ENCODE data around the gene ZFP92.

Gene ZFP92

DNA sequence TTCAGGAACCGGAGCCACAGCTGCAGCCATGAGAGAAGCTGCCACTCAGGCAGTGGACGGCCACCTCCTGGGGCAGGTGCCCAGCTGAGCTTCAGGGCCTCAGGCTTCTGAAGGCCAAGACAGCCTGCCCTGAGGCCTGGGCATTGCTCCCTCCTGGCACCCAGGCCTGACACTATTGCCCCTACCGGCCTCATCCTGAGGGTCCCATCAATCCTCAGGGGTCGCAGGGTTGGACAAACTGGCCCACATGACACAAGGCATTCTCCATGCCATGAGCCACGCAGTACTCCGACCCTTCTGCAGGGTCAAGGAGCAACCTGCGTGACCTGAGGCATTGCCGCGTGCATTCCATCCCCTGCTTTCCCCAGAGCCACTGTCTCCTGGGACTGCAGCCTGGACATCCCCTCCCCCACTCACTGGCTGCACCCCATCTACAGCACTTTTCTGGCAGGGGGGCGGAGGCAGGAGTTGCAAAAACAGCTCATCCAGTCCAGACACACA lies 3.0 kb upstream of the ZFP92 start:
- no peak for DNase-seq (ENCODE audit: low read depth in 2 of 2)

DNA sequence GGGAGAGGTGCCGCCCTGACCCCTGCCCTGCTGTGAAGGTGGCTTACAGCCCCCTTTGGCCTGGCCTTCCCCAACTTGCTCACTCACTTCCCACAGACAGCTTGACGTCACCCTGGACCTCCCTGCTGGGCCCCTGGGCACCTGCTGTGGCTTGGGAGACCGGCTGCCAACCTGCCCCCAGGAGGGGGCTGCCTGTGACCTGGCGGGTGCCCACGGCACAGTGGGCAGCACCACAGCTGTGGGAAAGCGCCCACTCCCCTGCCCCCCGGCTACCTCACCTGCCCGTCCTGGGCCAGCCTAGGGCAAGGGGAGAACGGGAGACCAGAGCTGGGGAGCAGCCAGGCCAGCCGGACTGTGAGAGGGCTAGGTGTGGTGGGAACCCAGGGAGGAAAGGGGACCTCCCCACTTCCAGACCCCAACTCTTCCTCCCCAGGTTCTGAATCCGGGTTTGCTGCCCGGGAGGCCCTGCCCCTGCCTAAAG lies 2.4 kb upstream of the ZFP92 start:
- DNase-seq (ENCODE audit: low read depth in 2 of 2): no peak

DNA sequence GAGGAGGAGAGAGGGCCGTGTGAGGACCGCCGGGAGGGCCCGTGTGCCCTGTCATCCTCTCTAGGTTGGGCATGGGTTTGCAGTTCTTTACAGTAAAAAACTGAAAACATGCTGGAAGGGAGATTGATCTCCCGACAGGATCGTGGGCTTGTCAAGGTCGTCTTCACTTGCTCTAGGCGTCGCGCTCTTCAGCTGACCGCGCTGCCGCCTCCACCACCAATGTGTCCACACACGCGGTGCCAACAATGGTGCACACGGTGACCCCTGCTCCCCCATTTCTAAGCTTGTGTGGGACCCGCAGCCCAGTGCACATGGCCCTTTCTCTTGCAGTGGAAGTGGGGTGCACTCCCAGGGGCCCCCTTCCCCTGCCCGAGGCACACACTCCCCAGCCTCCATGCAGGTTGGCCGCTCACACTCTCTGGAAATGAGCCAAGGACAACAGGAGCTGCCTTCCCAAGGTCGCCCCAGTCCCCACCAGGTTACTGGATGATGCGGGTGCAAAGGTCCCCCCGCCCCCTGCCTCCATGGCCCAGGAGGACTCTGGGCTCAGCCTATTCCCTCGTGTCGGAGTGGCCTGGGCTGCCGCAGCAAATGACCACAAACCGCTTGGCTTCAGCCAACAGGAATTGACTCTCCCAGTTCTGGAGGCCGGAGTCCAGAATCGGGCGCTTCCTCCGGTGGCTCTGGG lies 1.7 kb upstream of the ZFP92 start:
- no peak for DNase-seq (ENCODE audit: low read depth in 2 of 2)

DNA sequence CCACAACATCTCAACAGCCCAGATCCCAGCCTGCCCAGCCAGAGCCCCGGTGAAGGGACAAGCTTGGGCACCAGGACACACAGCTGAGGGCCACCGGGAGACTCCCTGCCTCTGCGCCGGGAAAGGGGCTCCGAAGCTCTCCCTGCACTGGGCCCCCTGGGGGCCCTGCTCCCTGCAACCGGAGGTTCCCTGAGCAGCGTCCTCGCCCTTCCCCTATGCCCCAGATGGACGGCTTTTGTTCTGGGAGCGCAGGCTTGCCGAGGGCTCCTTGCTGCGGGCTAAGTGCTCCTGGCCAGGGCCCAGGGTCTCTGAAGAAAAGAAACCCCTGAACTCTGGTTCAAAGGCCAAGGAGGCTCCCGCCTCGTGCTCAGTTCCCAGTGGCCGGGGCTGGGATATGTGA lies 899 bp upstream of the ZFP92 start:
- DNase-seq (ENCODE audit: low read depth in 2 of 2): no peak

DNA sequence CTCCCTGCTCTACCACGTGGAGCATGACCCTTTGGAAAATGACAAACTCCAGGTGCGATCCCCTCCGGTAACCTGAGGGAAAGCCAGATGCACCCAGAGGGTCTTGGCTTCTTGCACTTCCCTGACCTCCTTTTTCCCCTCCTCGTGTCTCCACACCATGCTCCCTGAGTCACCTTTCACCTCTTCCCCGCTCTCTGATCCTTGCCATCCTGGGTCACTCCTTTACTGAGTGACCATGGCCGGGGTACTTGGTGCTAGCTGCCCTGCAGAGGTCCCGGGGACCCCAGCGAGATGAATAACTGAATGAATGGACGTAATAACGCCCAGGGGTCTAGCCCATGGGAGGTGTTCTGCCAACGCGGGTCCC lies 401 bp upstream of the ZFP92 start:
- no peak for DNase-seq (ENCODE audit: low read depth in 2 of 2)

DNA sequence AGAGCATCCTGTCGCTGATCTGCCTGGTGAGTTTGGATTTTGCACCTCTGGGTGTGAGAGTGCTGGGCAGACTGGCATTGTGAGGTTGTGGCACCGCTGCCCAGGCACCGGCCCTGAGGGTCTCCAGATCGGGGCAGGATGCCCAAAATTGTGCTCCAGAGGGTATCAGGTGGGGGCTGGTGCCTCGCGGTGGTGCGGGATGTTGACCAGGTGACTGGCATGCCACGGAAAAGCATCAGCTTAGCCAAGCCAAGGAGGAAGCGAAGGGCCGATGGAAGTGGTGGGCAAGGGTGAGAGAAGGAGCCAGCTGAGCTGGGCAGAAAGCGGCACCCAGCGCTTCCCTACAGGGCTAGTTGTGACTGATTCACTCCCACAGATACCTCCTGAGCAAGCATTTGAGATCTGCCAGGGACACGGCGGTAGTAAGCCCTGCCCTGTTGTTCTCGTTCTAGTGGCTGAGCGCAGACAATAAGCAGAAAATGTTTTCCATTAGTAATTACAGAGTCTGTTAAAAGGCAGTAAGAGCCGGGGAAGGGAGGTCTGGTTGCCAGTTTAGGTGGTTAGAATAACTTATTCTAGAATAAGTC lies 809 bp downstream of the ZFP92 start:
- DNase-seq (ENCODE audit: low read depth in 2 of 2): no peak

DNA sequence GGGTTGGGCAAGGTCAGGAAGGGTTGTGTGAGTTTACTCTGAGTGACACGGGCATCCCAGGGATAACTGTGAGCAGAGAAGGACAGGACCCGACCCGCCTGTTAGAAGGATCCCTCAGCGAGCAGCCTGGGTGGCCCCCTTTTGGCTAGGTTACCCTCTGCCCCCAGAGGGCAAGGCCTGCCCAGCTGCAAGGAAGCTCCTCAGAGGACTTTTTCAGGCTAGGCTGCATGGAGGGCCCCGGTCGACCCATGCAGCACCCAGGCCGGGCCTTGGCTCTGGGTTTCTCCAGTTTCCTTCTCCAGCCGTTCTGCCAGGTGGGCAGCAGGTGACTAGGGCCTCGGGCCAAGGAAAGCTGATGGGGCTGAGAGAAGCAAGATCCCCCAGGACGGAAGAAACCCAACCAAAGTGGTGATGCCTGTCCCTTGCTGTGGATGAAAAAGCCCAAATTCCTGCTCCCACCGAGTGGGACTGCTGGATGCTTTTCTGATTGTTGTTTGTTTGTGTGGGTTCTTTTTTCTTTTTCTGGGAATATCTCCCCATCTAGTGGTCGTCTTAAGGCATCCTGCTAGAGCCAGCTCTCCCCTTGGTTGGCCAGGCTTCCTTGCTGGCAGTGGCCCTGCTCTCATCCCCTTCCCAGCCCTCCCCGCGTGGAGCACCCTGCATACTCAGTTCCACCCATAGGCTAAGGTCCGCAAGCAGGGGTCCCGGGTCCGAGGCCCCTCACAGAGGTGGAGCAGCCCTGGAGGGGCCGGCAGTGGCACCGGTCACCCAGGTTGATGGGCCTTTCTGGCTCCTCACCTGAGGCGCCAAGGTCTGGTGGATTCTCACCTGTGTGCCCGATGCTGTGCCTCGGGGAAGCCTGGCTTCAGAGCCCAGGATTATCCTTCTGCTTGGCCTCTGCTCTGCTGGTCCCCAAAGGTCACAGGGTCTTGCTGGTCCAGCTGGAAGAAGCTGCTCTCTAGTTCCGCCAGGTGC lies 1.8 kb downstream of the ZFP92 start:
- DNase-seq (ENCODE audit: low read depth in 2 of 2): no peak

DNA sequence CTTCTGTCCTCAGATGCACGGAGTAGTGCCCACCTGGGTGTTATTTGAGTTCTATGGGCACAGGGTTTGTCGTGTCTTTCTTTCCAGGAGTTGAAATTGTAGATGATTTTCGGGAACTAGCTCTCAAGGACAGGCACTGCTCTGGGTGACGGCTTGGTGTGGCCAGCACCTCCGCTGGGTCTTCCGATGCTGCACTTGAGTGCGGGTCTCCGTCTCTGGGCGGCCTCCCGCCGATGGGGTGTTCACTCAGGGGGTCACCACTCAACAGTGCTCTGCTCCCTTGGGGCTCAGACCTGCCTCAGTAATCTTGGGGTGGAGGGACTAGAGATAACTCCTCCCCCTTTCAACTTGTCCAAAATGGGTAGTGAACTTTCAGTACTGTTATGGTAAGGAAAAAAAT lies 2.5 kb downstream of the ZFP92 start:
- DNase-seq (ENCODE audit: low read depth in 2 of 2): no peak

DNA sequence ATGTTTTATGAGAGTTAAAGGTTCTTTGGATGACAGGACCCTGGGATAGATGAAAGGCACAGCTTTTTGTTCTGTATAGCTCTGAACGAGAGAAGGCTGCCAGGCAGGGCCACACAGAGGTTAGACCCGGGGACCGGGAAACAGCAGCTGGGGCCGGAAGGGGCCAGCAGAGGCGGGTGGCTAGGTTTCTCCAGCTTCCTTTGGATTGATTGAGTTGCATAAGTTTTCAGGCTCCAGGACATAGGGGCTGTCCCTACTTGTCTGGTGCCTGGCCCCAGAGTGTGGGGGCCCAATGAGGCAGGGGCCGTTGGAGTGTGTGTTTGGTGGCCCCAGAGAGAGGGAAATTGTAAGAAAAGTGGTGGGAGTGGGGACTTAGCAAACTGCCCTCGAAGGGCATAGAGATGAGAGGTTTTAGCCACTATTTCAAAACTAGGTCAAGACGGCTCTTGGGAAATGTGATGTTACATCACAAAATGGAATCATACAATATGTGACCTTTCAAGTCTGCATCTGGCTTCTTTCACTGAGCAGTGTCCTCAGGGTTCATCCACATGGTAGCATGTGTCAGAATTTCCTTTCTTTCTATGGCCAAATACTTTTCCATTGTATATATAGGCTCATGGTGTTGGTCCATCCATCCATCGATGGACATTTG lies 3.7 kb downstream of the ZFP92 start:
- DNase-seq (ENCODE audit: low read depth in 2 of 2): no peak

DNA sequence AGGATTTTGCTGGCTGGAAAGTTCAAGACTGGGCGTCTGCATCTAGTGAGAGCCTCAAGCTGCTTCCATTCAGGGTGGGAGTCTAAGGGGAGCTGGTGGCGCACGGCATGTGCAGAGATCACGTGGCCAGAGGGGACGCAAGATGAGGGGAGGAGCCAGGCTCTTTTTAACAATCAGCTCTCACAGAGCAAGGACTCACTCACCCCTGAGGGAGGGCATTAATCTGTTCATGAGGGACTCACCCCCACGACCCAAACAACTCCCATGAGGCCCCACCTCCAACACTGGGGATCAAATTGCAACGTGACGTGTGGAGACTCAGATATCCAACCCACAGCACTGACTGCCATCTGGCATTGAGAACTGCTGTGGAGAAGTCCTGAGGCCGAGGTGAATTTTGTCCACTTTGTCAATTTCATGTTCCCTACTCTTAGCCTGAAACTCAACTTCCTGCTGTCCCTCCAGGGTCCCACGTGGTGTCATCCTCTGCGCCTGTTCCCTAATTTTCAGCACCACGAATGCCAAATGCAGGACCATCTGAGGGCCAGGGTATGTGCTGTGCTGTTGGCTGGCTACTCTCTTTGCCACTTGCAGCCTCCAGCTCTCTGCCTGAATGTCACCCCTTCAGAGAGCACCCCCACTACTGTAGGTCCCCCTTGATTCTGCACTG lies 5.6 kb downstream of the ZFP92 start:
- DNase-seq (ENCODE audit: low read depth in 2 of 2): no peak

DNA sequence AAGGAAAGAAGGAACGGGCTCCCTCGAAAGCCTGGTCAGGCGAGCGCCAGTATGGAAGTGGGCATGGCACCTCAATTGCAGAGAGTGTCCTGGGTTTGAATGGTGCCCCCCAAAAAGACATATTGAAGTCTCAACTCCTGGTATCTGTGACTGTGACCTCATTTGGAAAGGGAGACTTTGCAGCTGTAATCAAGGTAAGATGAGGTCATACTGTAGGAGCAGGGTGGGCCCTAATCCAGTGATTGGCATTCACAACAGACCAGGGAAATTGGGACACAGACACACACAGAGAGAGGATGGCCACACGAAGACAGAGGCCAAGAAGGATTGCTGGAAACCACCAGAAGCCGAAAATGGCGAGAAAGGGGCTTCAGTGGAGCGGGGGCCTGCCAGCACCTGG lies 6.4 kb downstream of the ZFP92 start:
- no peak for DNase-seq (ENCODE audit: low read depth in 2 of 2)

DNA sequence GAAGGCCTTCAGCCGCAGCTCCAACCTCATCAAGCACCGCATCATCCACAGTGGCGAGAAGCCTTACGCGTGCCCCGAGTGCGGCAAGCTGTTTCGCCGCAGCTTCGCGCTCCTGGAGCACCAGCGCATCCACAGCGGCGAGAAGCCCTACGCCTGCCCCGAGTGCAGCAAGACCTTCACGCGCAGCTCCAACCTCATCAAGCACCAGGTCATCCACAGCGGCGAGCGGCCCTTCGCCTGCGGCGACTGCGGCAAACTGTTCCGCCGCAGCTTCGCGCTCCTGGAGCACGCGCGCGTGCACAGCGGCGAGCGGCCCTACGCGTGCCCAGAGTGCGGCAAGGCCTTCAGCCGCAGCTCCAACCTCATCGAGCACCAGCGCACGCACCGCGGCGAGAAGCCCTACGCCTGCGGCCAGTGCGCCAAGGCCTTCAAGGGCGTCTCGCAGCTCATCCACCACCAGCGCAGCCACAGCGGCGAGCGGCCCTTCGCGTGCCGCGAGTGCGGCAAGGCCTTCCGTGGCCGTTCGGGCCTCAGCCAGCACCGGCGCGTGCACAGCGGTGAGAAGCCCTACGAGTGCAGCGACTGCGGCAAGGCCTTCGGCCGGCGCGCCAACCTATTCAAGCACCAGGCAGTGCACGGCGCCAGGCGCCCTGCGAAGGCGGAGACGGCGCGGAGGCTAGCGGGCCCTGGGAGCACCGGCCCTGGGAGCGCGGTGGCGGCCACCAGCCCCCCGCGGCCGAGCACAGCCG lies 9.8 kb downstream of the ZFP92 start:
- DNase-seq (ENCODE audit: low read depth in 2 of 2): no peak

DNA sequence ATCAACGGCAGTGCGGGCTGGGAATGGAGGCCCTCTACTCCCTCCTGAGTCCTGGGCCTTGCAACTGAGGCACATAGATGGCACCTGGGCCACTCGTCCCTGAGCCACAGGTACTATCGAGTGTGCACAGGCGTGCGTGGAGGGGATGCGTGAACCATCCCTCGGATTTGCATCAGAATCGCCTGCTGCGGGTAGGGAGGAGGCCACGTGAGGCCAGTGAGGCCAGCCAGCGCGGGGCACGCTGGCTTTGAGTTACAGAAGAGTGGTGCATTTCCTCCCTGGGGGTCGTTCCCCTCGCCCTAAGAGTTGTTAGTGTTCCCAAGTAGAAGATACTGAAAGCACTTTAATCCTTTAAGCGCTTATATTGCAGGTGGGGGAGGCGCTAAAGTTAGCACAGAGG lies 10.6 kb downstream of the ZFP92 start:
- no peak for DNase-seq (ENCODE audit: low read depth in 2 of 2)

DNA sequence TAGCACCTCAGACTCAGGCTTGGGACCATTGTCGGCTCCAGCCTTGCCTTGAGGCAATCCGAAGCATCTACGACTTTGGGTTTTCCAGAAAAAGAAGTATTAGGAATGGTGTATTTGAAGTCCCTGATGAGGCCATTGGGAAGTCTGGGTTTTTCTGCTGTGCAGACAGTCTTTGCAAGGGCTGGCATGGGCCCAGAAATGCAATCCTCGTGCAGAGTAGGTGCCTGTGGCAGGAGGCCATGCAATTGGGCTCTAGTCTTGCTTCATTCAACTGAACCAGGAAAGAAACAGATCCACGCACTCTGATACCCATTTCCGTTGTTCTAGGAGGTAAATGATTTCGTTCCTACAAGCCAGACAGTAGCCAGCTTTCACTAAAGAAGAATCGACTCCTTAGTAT lies 12.4 kb downstream of the ZFP92 start:
- no peak for DNase-seq (ENCODE audit: low read depth in 2 of 2)

DNA sequence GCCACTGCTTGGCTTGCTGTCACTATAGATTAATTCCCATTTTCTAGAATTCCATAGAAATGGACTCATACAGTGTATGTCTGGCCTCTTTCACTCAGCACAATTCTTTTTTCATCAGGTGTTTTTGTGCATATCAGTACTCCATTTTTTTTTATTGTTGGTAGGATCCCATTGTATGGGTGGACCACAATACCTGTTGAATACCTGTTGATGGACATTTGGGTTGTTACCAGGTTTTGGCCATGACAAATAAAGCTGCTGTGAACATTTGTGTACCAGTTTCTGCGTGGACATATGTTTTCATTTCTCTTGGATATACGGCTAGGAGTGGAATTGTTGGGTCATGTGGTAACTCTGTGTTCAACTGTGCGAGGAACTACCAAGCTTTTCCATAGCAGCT lies 14.9 kb downstream of the ZFP92 start:
- DNase-seq (ENCODE audit: low read depth in 2 of 2): no peak

DNA sequence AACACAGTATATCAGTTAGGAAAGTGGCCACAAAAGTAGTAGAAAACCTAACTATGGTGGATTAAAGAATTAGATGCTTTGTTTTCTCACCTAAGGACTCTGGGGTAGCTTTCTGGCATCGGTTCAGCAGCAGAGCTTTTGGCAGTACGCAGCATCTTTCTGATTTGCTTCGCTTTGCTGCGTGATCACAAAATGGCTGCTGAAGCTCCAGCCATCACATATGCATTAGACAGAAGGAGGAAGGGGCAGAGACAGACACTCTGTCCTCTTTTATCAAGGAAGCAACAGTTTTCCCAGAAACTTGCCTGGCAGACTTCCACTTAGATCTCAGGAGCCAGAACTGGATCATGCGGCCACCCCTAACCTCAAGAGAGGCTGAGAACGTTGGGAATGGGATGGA lies 19.5 kb downstream of the ZFP92 start:
- no peak for DNase-seq (ENCODE audit: low read depth in 2 of 2)

DNA sequence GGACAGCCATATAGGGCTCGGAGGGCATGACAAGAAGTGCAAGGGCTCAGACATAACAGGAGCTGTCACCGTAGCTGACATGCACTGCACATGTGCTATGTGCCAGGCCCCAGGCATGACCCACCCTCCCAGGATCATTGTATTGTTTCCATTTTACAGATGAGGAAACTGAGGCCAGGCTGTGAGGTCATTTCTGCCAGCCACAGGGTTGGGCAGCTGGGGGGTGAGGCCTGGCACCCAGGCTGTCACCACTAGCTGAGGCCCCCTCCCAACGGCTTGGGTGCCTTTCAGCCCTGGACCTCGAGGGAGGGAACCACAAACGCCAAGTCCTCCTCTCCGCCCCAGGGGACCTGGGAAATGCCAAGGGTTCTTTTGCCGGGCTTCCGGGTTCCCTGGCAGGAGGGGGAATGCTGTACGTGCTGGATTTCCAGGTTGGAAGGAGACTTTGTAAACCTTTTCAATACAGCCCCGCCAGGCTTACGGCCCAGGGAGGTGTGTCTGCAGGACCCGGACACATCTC lies 21.9 kb downstream of the ZFP92 start:
- DNase-seq (ENCODE audit: low read depth in 2 of 2): no peak

DNA sequence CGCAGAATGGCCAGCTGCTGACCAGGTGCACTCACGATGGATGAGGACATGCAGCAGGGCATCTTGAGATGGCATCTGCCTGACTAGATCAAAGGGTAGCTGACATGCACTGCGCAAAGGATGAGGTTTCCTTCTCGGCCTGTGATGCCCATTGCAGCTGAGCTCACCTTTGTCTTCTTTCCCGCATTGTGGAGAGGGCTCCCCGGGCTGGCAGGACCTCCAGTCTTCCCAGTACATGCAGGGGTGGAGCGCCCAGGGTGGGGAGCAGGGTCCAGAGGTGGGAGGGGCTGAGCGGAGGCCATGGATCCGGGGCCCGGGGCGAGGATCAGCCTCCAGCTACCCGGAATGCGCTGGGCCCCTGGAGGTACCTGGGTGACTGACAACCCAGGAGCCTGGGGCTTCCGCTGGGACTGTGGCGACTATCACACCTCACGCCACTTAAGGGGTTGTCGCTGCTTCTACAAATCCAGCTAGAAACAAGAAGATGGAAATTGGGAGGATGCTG lies 22.6 kb downstream of the ZFP92 start:
- no peak for DNase-seq (ENCODE audit: low read depth in 2 of 2)

DNA sequence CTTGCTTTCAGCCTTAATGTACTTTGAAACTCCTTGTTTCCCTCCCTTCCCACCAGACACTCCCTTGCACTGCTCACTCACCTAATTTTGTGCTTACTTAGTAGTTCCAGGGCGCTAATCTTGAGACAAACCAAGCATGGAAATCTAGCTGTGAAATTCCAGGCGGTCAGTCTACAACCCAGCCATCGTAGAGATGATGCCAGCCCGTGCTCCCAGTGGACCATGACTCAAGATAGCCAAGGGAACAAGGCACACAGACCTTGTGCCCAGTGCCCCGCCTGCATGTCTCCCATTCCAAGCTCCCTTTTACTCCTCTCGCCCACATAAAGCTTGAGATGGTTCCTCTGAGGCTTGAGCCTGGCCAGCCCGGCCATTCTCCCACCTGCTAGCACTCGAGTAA lies 23.5 kb downstream of the ZFP92 start:
- DNase-seq (ENCODE audit: low read depth in 2 of 2): no peak

DNA sequence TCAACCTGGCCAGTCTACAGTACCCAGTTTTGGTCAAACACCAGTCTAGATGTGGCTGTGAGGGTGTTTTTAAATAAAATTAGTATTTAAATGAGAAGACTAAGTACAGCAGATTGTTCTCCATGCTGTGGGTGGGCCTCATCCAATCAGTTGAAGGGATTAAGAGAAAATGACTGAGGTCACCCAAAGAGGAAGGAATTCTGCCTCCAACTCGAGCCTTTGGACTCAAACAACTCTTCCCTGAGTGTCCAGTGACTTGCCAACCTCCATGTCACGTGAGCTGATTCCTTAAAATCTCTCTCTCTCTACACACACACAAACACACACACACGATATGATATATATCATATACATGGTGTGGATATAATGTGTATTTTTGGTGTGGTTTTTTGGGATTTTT lies 24.6 kb downstream of the ZFP92 start:
- no peak for DNase-seq (ENCODE audit: low read depth in 2 of 2)
